Endothelial cell of umbilical vein (primary cell): ENCODE measurements around the gene TARM1. TPM values are rescaled to one million over a fixed set of nuclear protein-coding genes. Genes with fewer than 3 reads are reported as not detected.

Source experiments
- BruUV-seq: library from RNA; stranded (reverse); fragments of 400-500 nt; replicated peaks from 2 replicates; lab custom pipeline; 2021; lab: Mats Ljungman, UMichigan
- CTCF ChIA-PET: fragments of 300-600, 350-600 bp; sonication (Branson Sonifier 250); formaldehyde crosslinking; loops from one replicate; lab custom pipeline; 2021; ENCODE audit warnings: antibody characterized with exemption, inconsistent platforms; lab: Charles Lee
- POLR2A ChIA-PET: fragments of 300-600, 350-600 bp; sonication (Branson Sonifier 250); formaldehyde crosslinking; loops from one replicate; lab custom pipeline; 2021; ENCODE audit warnings: antibody characterized with exemption, inconsistent platforms; lab: Charles Lee
- DNase-seq: peaks from one replicate; pipeline ENCODE4 v3.0.0-alpha.2; 2011; ENCODE audit warnings: low read depth, low spot score
- FAIRE-seq: peaks from 2 replicates; lab custom pipeline; 2011; peaks lifted over from hg19 to GRCh38; lab: Jason Lieb, UNC
- H2AFZ ChIP-seq: 2 replicates; pipeline ENCODE4 v1.6.0; 2012; ENCODE audit warnings: low read depth, low read length, control low read depth, inconsistent platforms
- H3K27ac ChIP-seq: 2 replicates; pipeline ENCODE4 v1.5.1; 2011; ENCODE audit warnings: low read depth, mild to moderate bottlenecking, control low read depth, low read length, moderate library complexity; ENCODE audit not compliant: insufficient read depth
- H3K27me3 ChIP-seq, 2 experiments: 2 replicates each; pipeline versions ENCODE4 v1.6.0 to v1.6.1; 2011; ENCODE audit warnings: low read length in 2 of 2, mixed read lengths in 1 of 2; ENCODE audit not compliant: control insufficient read depth in 2 of 2, insufficient read depth in 2 of 2
- H3K36me3 ChIP-seq, 2 experiments: 2 replicates in 1 of 2; 3 replicates in 1 of 2; pipeline ENCODE4 v1.5.1; 2011; ENCODE audit warnings: low read length in 2 of 2, mild to moderate bottlenecking in 1 of 2, moderate library complexity in 1 of 2; ENCODE audit not compliant: control insufficient read depth in 2 of 2, insufficient read depth in 2 of 2; ENCODE audit errors: extremely low read depth in 1 of 2
- H3K4me1 ChIP-seq: 3 replicates; pipeline ENCODE4 v1.5.1; 2011; ENCODE audit warnings: mild to moderate bottlenecking, low read length; ENCODE audit not compliant: control insufficient read depth, insufficient read depth; ENCODE audit errors: extremely low read depth
- H3K4me2 ChIP-seq: 2 replicates; pipeline ENCODE4 v1.6.1; 2011; ENCODE audit warnings: low read length, control low read depth, mixed read lengths; ENCODE audit not compliant: insufficient read depth
- H3K4me3 ChIP-seq, 3 experiments: fragments of 200-600 bp in 1 of 3; sonication (generic), shearing (Covaris generic) in 1 of 3; replicated peaks in 1 of 3; 2 replicates each; pipeline ENCODE4 v1.5.1; 2011 to 2016; ENCODE audit warnings: control low read depth in 3 of 3, low read length in 3 of 3, mild to moderate bottlenecking in 2 of 3, inconsistent platforms in 1 of 3, low read depth in 1 of 3, moderate library complexity in 1 of 3; ENCODE audit not compliant: insufficient read depth in 1 of 3
- H3K79me2 ChIP-seq: 2 replicates; pipeline ENCODE4 v1.6.0; 2012; ENCODE audit warnings: low read length, inconsistent platforms; ENCODE audit not compliant: control insufficient read depth, insufficient read depth
- H3K9ac ChIP-seq: replicated peaks from 2 replicates; pipeline ENCODE3; 2011; ENCODE audit warnings: low read length, control low read depth; ENCODE audit not compliant: insufficient read depth; ENCODE audit errors: extremely low read depth
- H3K9me1 ChIP-seq: replicated peaks from 3 replicates; pipeline ENCODE4 v1.6.0; 2011; ENCODE audit warnings: mild to moderate bottlenecking, low read length; ENCODE audit not compliant: control insufficient read depth, insufficient read depth; ENCODE audit errors: extremely low read depth
- H3K9me3 ChIP-seq: replicated peaks from 2 replicates; pipeline ENCODE4 v1.5.1; 2012; ENCODE audit warnings: low read length, inconsistent platforms; ENCODE audit not compliant: control insufficient read depth, insufficient read depth
- H4K20me1 ChIP-seq: replicated peaks from 2 replicates; pipeline ENCODE3; 2011; ENCODE audit warnings: mild to moderate bottlenecking, low read length; ENCODE audit not compliant: control insufficient read depth, insufficient read depth; ENCODE audit errors: extremely low read depth
- EZH2 ChIP-seq: IDR thresholded peaks from 2 replicates; pipeline ENCODE4 v1.6.1; 2012; ENCODE audit warnings: borderline replicate concordance, low read depth, mild to moderate bottlenecking, moderate library complexity, low read length, inconsistent platforms; ENCODE audit not compliant: severe bottlenecking
- FOS ChIP-seq: IDR thresholded peaks from 2 replicates; pipeline ENCODE4 v1.6.1; 2011; ENCODE audit warnings: mild to moderate bottlenecking, low read length, moderate library complexity, borderline replicate concordance; ENCODE audit not compliant: insufficient read depth
- GATA2 ChIP-seq: IDR thresholded peaks from 2 replicates; pipeline ENCODE4 v1.7.0; 2011; ENCODE audit warnings: low read depth, mild to moderate bottlenecking, moderate library complexity, mixed read lengths, low read length; ENCODE audit not compliant: insufficient read length, insufficient read depth
- JUN ChIP-seq: IDR thresholded peaks from 2 replicates; pipeline ENCODE4 v1.6.1; 2011; ENCODE audit warnings: borderline replicate concordance, low read depth; ENCODE audit not compliant: insufficient read length, insufficient read depth
- MYC ChIP-seq: IDR thresholded peaks from one replicate; pipeline ENCODE4 v1.6.1; 2011; ENCODE audit warnings: mild to moderate bottlenecking, low read depth, low read length
- POLR2A ChIP-seq: IDR thresholded peaks from 2 replicates; pipeline ENCODE4 v1.6.1; 2012; ENCODE audit warnings: low read depth, mild to moderate bottlenecking, control low read depth, low read length
- POLR2AphosphoS5 ChIP-seq: IDR thresholded peaks from 2 replicates; pipeline ENCODE4 v1.6.1; 2012; ENCODE audit warnings: low read depth, mild to moderate bottlenecking, control low read depth, low read length, moderate library complexity; ENCODE audit not compliant: insufficient read depth
- dilution Hi-C: fragments of 300-500 bp; cut with MboI; formaldehyde crosslinking; loops from one replicate; pipeline ENCODE4 v1.15.0; 2019; ENCODE audit warnings: low sequenced_read_pairs; ENCODE audit not compliant: extremely low pct_ligation_motif_present
- intact Hi-C: fragments of 100-400 bp; cut with micrococcal nuclease; formaldehyde crosslinking; loops from one replicate; pipeline ENCODE4 v1.10.0; 2022
- polyA plus RNA-seq, 4 experiments: library from polyadenylated mRNA; depleted of rRNA in 3 of 4; stranded (reverse) in 3 of 4; unstranded in 1 of 4; fragments of >200 nt; gene quantifications; 2 replicates each; pipeline versions ENCODE4 v1.2.1 to v1.2.3, GENCODE V29; 2011 to 2012; ENCODE audit warnings: missing spikeins in 1 of 4
- total RNA-seq: library from RNA; stranded (reverse); gene quantifications from 2 replicates; pipeline ENCODE4 v1.2.3, GENCODE V29; 2021
- TF ChIP-seq, protein P1 (sequence below): IDR thresholded peaks from 2 replicates; pipeline ENCODE4 v1.6.1; 2011; ENCODE audit not compliant: insufficient read depth, insufficient read length
- TF ChIP-seq, protein P2 (sequence below), 2 donors: IDR thresholded peaks; 1 replicate in 1 of 2; 2 replicates in 1 of 2; pipeline ENCODE4 v1.5.1; 2011; ENCODE audit warnings: low read length in 2 of 2, mild to moderate bottlenecking in 2 of 2, moderate library complexity in 2 of 2, control low read depth in 1 of 2, inconsistent platforms in 1 of 2, low read depth in 1 of 2; ENCODE audit not compliant: insufficient read depth in 1 of 2; ENCODE audit errors: extremely low read depth in 1 of 2

The TARM1 gene
- total and polyA plus RNA-seq, 2 donors (not counting 3 experiments of a cell fraction or from before 2014, with no cell fraction given), result not detected

DNA sequence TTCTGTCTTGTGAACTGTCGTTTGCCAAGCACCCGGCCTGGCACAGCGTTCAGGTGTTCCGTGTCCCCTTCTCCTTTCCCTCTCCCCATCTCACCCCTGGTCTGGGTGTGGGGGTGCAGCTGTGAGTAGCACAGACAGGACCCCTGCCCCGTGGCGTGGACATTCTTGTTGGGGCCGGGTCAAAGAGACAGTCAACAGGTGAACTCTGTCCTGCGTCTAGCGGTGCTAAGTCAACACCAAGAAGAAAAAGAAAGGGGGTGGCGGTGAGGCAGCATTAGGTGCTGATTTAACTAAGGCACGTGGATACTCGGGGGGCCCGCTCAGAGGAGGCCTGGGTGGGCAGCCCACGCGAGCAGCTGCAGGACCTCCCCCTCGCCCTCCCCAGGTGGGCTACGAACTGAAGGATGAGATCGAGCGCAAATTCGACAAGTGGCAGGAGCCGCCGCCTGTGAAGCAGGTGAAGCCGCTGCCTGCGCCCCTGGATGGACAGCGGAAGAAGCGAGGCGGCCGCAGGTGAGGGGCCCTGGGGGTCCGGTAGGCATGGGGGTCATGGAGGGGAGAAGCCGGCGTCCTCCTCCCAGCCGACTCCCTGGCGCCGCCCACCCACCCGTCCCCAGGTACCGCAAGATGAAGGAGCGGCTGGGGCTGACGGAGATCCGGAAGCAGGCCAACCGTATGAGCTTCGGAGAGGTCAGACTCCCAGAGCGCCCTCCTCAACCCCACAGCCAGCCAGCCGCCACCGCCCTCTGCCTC is 46.7 kb upstream of the TARM1 start:
- TF ChIP-seq POLR2AphosphoS5 (no peak), POLR2A (no peak), MYC (no peak), FOS (no peak), GATA2 (no peak), JUN (no peak), EZH2 (no peak)
- TF ChIP-seq, protein P1, sequence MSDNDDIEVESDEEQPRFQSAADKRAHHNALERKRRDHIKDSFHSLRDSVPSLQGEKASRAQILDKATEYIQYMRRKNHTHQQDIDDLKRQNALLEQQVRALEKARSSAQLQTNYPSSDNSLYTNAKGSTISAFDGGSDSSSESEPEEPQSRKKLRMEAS, result no peak
- TF ChIP-seq, protein P2, sequence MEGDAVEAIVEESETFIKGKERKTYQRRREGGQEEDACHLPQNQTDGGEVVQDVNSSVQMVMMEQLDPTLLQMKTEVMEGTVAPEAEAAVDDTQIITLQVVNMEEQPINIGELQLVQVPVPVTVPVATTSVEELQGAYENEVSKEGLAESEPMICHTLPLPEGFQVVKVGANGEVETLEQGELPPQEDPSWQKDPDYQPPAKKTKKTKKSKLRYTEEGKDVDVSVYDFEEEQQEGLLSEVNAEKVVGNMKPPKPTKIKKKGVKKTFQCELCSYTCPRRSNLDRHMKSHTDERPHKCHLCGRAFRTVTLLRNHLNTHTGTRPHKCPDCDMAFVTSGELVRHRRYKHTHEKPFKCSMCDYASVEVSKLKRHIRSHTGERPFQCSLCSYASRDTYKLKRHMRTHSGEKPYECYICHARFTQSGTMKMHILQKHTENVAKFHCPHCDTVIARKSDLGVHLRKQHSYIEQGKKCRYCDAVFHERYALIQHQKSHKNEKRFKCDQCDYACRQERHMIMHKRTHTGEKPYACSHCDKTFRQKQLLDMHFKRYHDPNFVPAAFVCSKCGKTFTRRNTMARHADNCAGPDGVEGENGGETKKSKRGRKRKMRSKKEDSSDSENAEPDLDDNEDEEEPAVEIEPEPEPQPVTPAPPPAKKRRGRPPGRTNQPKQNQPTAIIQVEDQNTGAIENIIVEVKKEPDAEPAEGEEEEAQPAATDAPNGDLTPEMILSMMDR (IDR thresholded peaks at IDR 0.05; ENCODE audit: extremely low read depth in 1 of 2, insufficient read depth in 1 of 2, low read depth in 1 of 2, low read length in 2 of 2), result no peak
- no peak overlapping the region for H2AFZ ChIP-seq
- no peak for DNase-seq
- no peaks in the 10 kb centered on the region for H3K4me1 ChIP-seq
- no peaks in the 10 kb centered on the region for H3K9me3 ChIP-seq
- H3K4me2 ChIP-seq, result no peak overlapping the region
- ChIA-PET POLR2A (no interaction called here), CTCF (no interaction called here)
- H3K27ac ChIP-seq, result no peak overlapping the region
- FAIRE-seq, result no peak
- no peaks in the 10 kb centered on the region for H3K79me2 ChIP-seq
- intact Hi-C loops (no loop called here), dilution Hi-C loops (no loop called here)
- H3K27me3 ChIP-seq, result no peaks in the 10 kb centered on the region
- no peak overlapping the region for H3K9ac ChIP-seq
- no peaks in the 10 kb centered on the region for H4K20me1 ChIP-seq
- BruUV-seq, result no TSS peak
- H3K4me3 ChIP-seq, result no peak overlapping the region
- peaks cover 12 to 50% of the 10 kb centered on the region in 2 experiments for H3K36me3 ChIP-seq
- no peaks in the 10 kb centered on the region for H3K9me1 ChIP-seq
